ENCODE results near the gene KIAA1210. TPM values are rescaled to one million over a fixed set of nuclear protein-coding genes. Genes with fewer than 3 reads are reported as not detected.

The KIAA1210 gene
- polyA plus RNA-seq, 3 donors: not detected

DNA sequence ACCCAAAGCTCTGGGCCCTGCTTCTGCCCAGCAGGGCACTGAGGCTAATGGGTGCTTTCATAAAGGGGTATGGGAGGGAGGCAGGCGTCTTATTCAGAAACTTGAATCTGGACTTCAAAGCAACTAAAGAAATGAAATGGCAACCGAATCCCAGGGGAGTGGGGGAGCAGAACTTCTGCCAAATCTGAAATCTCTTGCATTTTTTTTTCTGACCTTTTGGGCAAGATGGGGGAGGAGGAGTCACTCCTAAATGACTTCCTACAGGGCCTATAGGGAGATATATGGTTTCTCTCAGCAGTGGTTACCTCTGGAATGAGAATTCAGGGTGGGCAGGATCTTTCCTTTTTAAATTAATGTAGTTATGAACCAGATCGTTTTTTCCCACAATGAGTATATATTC, 30.6 kb upstream of the KIAA1210 start:
- no peaks in the 10 kb centered on the region for H3K9me3 ChIP-seq (replicated peaks in 1 of 2; ENCODE audit: control insufficient read depth in 1 of 2, insufficient read depth in 1 of 2, low read length in 2 of 2)
- no peak overlapping the region for H3K27ac ChIP-seq (ENCODE audit: low read depth in 1 of 2, low read length in 2 of 2)
- H3K27me3 ChIP-seq (ENCODE audit: control insufficient read depth in 2 of 2, insufficient read depth in 2 of 2, low read length in 2 of 2): peaks cover 0 to 2% of the 10 kb centered on the region in 2 donors
- no CpG with 5 or more reads among the region's 3 CpGs for WGBS (ENCODE audit: insufficient coverage)
- Mint-ChIP-seq H3K9me3 (peaks cover 0 to 5% (median 0%) of the 10 kb centered on the region in 7 donors), H3K36me3 (no peaks in the 10 kb centered on the region), H3K27me3 (ENCODE audit: low read depth in 3 of 3) (peaks cover 3 to 5% (median 4%) of the 10 kb centered on the region in 3 donors), H3K27ac (no peak overlapping the region), H3K4me3 (no peak overlapping the region), H3K4me1 (no peaks in the 10 kb centered on the region)
- H3K4me3 ChIP-seq (replicated peaks in 1 of 3; ENCODE audit: low read depth in 2 of 3, low read length in 3 of 3): no peak overlapping the region
- H3K36me3 ChIP-seq (replicated peaks in 1 of 2; ENCODE audit: control insufficient read depth in 1 of 2, insufficient read depth in 2 of 2, low read length in 2 of 2): no peaks in the 10 kb centered on the region
- H3K4me2 ChIP-seq (replicated peaks; ENCODE audit: extremely low read depth, low read length, poor library complexity, severe bottlenecking): no peak overlapping the region
- no peaks in the 10 kb centered on the region for H3K4me1 ChIP-seq (ENCODE audit: control insufficient read depth in 1 of 2, insufficient read depth in 2 of 2, low read length in 2 of 2)
- DNase-seq: no peak
- no peaks in the 10 kb centered on the region for H3K79me2 ChIP-seq (ENCODE audit: insufficient read depth, low read length)
- H2AFZ ChIP-seq (ENCODE audit: insufficient read depth, low read depth, low read length, poor library complexity, severe bottlenecking): no peak overlapping the region
- no peak overlapping the region for H3K9ac ChIP-seq (ENCODE audit: insufficient read depth, low read length, poor library complexity, severe bottlenecking)
- H4K20me1 ChIP-seq (ENCODE audit: insufficient read depth, low read length): no peaks in the 10 kb centered on the region
- no peak for TF ChIP-seq CTCF (IDR thresholded peaks at IDR 0.05)
- intact Hi-C loops (cut with micrococcal nuclease): no loop called here

GRCh38 chrX:119156241-119156640, 28.6 kb upstream of the KIAA1210 start:
- no peaks in the 10 kb centered on the region for H3K36me3 ChIP-seq (replicated peaks in 1 of 2; ENCODE audit: control insufficient read depth in 1 of 2, insufficient read depth in 2 of 2, low read length in 2 of 2)
- H2AFZ ChIP-seq (ENCODE audit: insufficient read depth, low read depth, low read length, poor library complexity, severe bottlenecking): no peak overlapping the region
- no peaks in the 10 kb centered on the region for H3K4me1 ChIP-seq (ENCODE audit: control insufficient read depth in 1 of 2, insufficient read depth in 2 of 2, low read length in 2 of 2)
- peaks cover 0 to 6% of the 10 kb centered on the region in 2 donors for H3K27me3 ChIP-seq (ENCODE audit: control insufficient read depth in 2 of 2, insufficient read depth in 2 of 2, low read length in 2 of 2)
- H4K20me1 ChIP-seq (ENCODE audit: insufficient read depth, low read length): no peaks in the 10 kb centered on the region
- TF ChIP-seq CTCF (IDR thresholded peaks at IDR 0.05): no peak
- Mint-ChIP-seq H3K9me3 (no peaks in the 10 kb centered on the region), H3K27ac (no peak overlapping the region), H3K27me3 (ENCODE audit: low read depth in 3 of 3) (peaks cover 5 to 12% (median 9%) of the 10 kb centered on the region in 3 donors), H3K4me1 (no peaks in the 10 kb centered on the region), H3K36me3 (no peaks in the 10 kb centered on the region), H3K4me3 (no peak overlapping the region)
- intact Hi-C loops (cut with micrococcal nuclease): no loop called here
- no peak overlapping the region for H3K4me3 ChIP-seq (replicated peaks in 1 of 3; ENCODE audit: low read depth in 2 of 3, low read length in 3 of 3)
- H3K27ac ChIP-seq (ENCODE audit: low read depth in 1 of 2, low read length in 2 of 2): no peak overlapping the region
- H3K79me2 ChIP-seq (ENCODE audit: insufficient read depth, low read length): no peaks in the 10 kb centered on the region
- no CpG with 5 or more reads among the region's 1 CpG for WGBS (ENCODE audit: insufficient coverage)
- H3K9ac ChIP-seq (ENCODE audit: insufficient read depth, low read length, poor library complexity, severe bottlenecking): no peak overlapping the region
- no peak overlapping the region for H3K4me2 ChIP-seq (replicated peaks; ENCODE audit: extremely low read depth, low read length, poor library complexity, severe bottlenecking)
- DNase-seq: no peak
- H3K9me3 ChIP-seq (replicated peaks in 1 of 2; ENCODE audit: control insufficient read depth in 1 of 2, insufficient read depth in 1 of 2, low read length in 2 of 2): no peaks in the 10 kb centered on the region

Data from CD14-positive monocyte (primary cell).